HL-60 (cell line): ENCODE measurements around the gene TBCA.

Source experiments
- CTCF ChIP-seq: IDR thresholded peaks from one replicate; pipeline ENCODE4 v1.5.1; 2011; ENCODE audit warnings: low read length, control low read depth, inconsistent platforms; ENCODE audit not compliant: insufficient read depth
- GABPA ChIP-seq: IDR thresholded peaks from 2 replicates; pipeline ENCODE4 v1.6.1; 2012; ENCODE audit warnings: low read depth
- POLR2AphosphoS5 ChIP-seq: IDR thresholded peaks from 2 replicates; pipeline ENCODE4 v1.6.1; 2012; ENCODE audit warnings: low read depth
- REST ChIP-seq: IDR thresholded peaks from 2 replicates; pipeline ENCODE4 v1.6.1; 2012; ENCODE audit warnings: low read depth; ENCODE audit not compliant: insufficient replicate concordance
- SPI1 ChIP-seq: IDR thresholded peaks from 2 replicates; pipeline ENCODE4 v1.6.1; 2012; ENCODE audit warnings: low read depth, mild to moderate bottlenecking, borderline replicate concordance

- TF ChIP-seq CTCF (no peak), SPI1 (no peak), POLR2AphosphoS5 (no peak), REST (no peak), GABPA (no peak)
Observed at GRCh38 chr5:77698920-77699319, 77.2 kb downstream of the TBCA start.
